ENCODE results near the gene MRPL55. TPM values are rescaled to one million over a fixed set of nuclear protein-coding genes. Genes with fewer than 3 reads are reported as not detected.
A peak's percentile ranks its signal among the peaks of the same experiment; 100 is the strongest.

Gene MRPL55
- total and polyA plus RNA-seq, 2 of the 13 experiments (the other 11 are each of a cell fraction or from before 2014, with no cell fraction given) = 58.6 to 92.9 TPM

DNA sequence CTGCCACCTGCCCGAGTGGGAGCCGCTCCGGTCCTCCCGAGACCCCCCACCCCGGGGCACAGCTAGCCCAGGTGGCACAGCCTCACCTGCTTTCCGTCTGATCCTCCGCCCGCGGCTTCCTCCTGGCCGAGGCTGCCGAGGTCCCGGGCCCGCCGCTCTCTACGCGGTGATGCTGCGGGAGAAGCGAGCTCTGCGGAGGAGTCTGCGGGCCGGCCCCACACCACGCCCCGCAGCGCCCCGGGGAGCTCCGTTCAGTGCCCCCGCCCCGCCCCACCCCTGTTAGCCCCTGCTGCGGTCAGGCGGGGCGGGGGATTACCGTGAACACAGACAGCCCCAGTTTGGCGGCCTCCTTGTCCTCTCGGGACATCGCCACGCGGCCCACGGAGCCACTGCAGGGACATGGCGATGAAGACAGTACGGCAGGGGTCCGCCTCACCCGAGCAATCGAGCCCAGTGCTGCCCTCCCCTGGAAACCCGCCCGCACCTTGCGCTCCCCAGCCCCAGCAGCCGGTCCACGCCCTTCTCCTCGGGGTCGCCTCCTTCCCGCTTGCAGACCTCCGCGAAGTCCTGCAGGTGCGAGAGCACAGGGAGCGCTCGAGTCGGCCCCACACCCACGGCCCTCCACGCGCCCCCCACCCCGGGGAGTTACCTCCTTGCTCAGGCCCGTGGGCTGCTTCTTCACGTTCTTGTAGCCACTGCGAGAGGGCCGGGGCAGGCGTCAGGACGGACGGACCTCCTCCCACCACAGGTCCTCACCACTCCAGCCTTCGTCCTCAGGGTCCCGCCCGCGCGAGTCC, 6.9 kb downstream of the MRPL55 start (continued):
- TF ChIP-seq, protein P1, sequence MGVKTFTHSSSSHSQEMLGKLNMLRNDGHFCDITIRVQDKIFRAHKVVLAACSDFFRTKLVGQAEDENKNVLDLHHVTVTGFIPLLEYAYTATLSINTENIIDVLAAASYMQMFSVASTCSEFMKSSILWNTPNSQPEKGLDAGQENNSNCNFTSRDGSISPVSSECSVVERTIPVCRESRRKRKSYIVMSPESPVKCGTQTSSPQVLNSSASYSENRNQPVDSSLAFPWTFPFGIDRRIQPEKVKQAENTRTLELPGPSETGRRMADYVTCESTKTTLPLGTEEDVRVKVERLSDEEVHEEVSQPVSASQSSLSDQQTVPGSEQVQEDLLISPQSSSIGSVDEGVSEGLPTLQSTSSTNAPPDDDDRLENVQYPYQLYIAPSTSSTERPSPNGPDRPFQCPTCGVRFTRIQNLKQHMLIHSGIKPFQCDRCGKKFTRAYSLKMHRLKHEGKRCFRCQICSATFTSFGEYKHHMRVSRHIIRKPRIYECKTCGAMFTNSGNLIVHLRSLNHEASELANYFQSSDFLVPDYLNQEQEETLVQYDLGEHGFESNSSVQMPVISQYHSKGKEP (CRISPR knock-in tag; IDR thresholded peaks at IDR 0.05) = no peak
- no peak for TF ChIP-seq NR2F6 (IDR thresholded peaks at IDR 0.05)
- 0 out of 2 replicates have a peak, but pooled peaks have one; percentile 5 for TF ChIP-seq NR2F6 (CRISPR knock-in tag; IDR thresholded peaks at IDR 0.05)
- TF ChIP-seq CBX5 (CRISPR knock-in tag; IDR thresholded peaks at IDR 0.05; ENCODE audit: borderline replicate concordance) = 0 out of 2 replicates have a peak, but pooled peaks have one; percentile 18
- 0 out of 2 replicates have a peak, but pooled peaks have one; percentile 12 for TF ChIP-seq SP5 (CRISPR knock-in tag; IDR thresholded peaks at IDR 0.05; ENCODE audit: borderline replicate concordance, low read depth)
- TF ChIP-seq, protein P2, sequence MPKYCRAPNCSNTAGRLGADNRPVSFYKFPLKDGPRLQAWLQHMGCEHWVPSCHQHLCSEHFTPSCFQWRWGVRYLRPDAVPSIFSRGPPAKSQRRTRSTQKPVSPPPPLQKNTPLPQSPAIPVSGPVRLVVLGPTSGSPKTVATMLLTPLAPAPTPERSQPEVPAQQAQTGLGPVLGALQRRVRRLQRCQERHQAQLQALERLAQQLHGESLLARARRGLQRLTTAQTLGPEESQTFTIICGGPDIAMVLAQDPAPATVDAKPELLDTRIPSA (CRISPR knock-in tag; IDR thresholded peaks at IDR 0.05; ENCODE audit: borderline replicate concordance) = no peak
- TF ChIP-seq AGO2 (optimal IDR thresholded peaks at IDR 0.05; ENCODE audit: low read depth, low read length) = peak; percentile 72
- TF ChIP-seq, protein P3, sequence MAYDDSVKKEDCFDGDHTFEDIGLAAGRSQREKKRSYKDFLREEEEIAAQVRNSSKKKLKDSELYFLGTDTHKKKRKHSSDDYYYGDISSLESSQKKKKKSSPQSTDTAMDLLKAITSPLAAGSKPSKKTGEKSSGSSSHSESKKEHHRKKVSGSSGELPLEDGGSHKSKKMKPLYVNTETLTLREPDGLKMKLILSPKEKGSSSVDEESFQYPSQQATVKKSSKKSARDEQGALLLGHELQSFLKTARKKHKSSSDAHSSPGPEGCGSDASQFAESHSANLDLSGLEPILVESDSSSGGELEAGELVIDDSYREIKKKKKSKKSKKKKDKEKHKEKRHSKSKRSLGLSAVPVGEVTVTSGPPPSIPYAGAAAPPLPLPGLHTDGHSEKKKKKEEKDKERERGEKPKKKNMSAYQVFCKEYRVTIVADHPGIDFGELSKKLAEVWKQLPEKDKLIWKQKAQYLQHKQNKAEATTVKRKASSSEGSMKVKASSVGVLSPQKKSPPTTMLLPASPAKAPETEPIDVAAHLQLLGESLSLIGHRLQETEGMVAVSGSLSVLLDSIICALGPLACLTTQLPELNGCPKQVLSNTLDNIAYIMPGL (CRISPR knock-in tag; IDR thresholded peaks at IDR 0.05; ENCODE audit: borderline replicate concordance in 1 of 2, low read depth in 1 of 2) = peak in 1 of 2 experiments; percentile 81; a peak in 2 of 4 replicates
- no peak for TF ChIP-seq ARNT (IDR thresholded peaks at IDR 0.05)
- TF ChIP-seq, protein P4, sequence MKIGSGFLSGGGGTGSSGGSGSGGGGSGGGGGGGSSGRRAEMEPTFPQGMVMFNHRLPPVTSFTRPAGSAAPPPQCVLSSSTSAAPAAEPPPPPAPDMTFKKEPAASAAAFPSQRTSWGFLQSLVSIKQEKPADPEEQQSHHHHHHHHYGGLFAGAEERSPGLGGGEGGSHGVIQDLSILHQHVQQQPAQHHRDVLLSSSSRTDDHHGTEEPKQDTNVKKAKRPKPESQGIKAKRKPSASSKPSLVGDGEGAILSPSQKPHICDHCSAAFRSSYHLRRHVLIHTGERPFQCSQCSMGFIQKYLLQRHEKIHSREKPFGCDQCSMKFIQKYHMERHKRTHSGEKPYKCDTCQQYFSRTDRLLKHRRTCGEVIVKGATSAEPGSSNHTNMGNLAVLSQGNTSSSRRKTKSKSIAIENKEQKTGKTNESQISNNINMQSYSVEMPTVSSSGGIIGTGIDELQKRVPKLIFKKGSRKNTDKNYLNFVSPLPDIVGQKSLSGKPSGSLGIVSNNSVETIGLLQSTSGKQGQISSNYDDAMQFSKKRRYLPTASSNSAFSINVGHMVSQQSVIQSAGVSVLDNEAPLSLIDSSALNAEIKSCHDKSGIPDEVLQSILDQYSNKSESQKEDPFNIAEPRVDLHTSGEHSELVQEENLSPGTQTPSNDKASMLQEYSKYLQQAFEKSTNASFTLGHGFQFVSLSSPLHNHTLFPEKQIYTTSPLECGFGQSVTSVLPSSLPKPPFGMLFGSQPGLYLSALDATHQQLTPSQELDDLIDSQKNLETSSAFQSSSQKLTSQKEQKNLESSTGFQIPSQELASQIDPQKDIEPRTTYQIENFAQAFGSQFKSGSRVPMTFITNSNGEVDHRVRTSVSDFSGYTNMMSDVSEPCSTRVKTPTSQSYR (CRISPR knock-in tag; IDR thresholded peaks at IDR 0.05; ENCODE audit: borderline replicate concordance) = 0 out of 2 replicates have a peak, but pooled peaks have one; percentile 15
- TF ChIP-seq, protein P5, sequence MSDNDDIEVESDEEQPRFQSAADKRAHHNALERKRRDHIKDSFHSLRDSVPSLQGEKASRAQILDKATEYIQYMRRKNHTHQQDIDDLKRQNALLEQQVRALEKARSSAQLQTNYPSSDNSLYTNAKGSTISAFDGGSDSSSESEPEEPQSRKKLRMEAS (IDR thresholded peaks at IDR 0.05) = peak; percentile 22
- TF ChIP-seq SIN3A (IDR thresholded peaks at IDR 0.05; ENCODE audit: borderline replicate concordance, low read depth, low read length) = peak; percentile 63; the same call in 1 of the 2 replicates
- 0 out of 2 replicates have a peak, but pooled peaks have one; percentile 15 for TF ChIP-seq HNRNPL (IDR thresholded peaks at IDR 0.05; ENCODE audit: low read depth, low read length)
- peak; percentile 31 for TF ChIP-seq STAG1 (CRISPR knock-in tag; IDR thresholded peaks at IDR 0.05)
- TF ChIP-seq SAP130 (CRISPR knock-in tag; IDR thresholded peaks at IDR 0.05; ENCODE audit: low read depth) = peak; percentile 71
- TF ChIP-seq ZBTB7B (CRISPR knock-in tag; IDR thresholded peaks at IDR 0.05) = 0 out of 2 replicates have a peak, but pooled peaks have one; percentile 36
- peak; percentile 20 for TF ChIP-seq XRCC5 (optimal IDR thresholded peaks at IDR 0.05; ENCODE audit: low read length)
- TF ChIP-seq, protein P6, sequence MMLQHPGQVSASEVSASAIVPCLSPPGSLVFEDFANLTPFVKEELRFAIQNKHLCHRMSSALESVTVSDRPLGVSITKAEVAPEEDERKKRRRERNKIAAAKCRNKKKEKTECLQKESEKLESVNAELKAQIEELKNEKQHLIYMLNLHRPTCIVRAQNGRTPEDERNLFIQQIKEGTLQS (CRISPR knock-in tag; IDR thresholded peaks at IDR 0.05) = no peak

Measured in HepG2 (cell line).